ENCODE measurements around the gene ALDH7A1.

ALDH7A1 gene

GRCh38 chr5:126597156-126597555 lies 2.1 kb upstream of the ALDH7A1 start:
- POLR2A ChIA-PET = no interaction called here
- H3K27ac ChIP-seq (ENCODE audit: insufficient read depth in 1 of 2, low read depth in 1 of 2, low read length in 2 of 2, poor library complexity in 1 of 2, severe bottlenecking in 2 of 2) = no peak overlapping the region
- H3K4me1 ChIP-seq (ENCODE audit: control extremely low read depth in 1 of 4, control insufficient read depth in 4 of 4, insufficient read depth in 4 of 4, low read length in 3 of 4) = peaks cover 3 to 20% (median 15%) of the 10 kb centered on the region in 4 experiments
- no peak for DNase-seq
- H3K36me3 ChIP-seq (ENCODE audit: control insufficient read depth in 4 of 4, insufficient read depth in 4 of 4, low read length in 3 of 4) = no peaks in the 10 kb centered on the region
- no peak overlapping the region for H3K4me3 ChIP-seq (ENCODE audit: control insufficient read depth in 1 of 7, extremely low read depth in 1 of 7, insufficient read depth in 4 of 7, low read depth in 2 of 7, low read length in 6 of 7)
- H3K9me3 ChIP-seq (ENCODE audit: control extremely low read depth in 1 of 5, control insufficient read depth in 4 of 5, insufficient read depth in 2 of 5, low read depth in 1 of 5, low read length in 4 of 5) = no peaks in the 10 kb centered on the region
- WGBS (ENCODE audit: insufficient coverage) = 100% methylated on average over 1 of the region's 4 CpGs
- no peaks in the 10 kb centered on the region for H3K27me3 ChIP-seq (replicated peaks in 2 of 5; ENCODE audit: control insufficient read depth in 4 of 5, insufficient read depth in 5 of 5, low read length in 4 of 5)
- CTCF ChIA-PET = no interaction called here

- ChIA-PET POLR2A (no interaction called here), CTCF (interaction anchor here (0.6 to 1.1 kb wide), 4 partner anchors 10 to 234 kb away, joined by 3 to 4 read pairs (median 4); no protein-coding TSS in a partner anchor)
- Histone ChIP-seq H3K27me3 (replicated peaks in 2 of 5; ENCODE audit: control insufficient read depth in 4 of 5, insufficient read depth in 5 of 5, low read length in 4 of 5) (no peaks in the 10 kb centered on the region), H3K4me1 (ENCODE audit: control extremely low read depth in 1 of 4, control insufficient read depth in 4 of 4, insufficient read depth in 4 of 4, low read length in 3 of 4) (peaks cover 3 to 12% (median 6%) of the 10 kb centered on the region in 4 experiments), H3K27ac (ENCODE audit: insufficient read depth in 1 of 2, low read depth in 1 of 2, low read length in 2 of 2, poor library complexity in 1 of 2, severe bottlenecking in 2 of 2) (no peak overlapping the region), H3K36me3 (ENCODE audit: control insufficient read depth in 4 of 4, insufficient read depth in 4 of 4, low read length in 3 of 4) (no peaks in the 10 kb centered on the region), H3K9me3 (ENCODE audit: control extremely low read depth in 1 of 5, control insufficient read depth in 4 of 5, insufficient read depth in 2 of 5, low read depth in 1 of 5, low read length in 4 of 5) (no peaks in the 10 kb centered on the region), H3K4me3 (ENCODE audit: control insufficient read depth in 1 of 7, extremely low read depth in 1 of 7, insufficient read depth in 4 of 7, low read depth in 2 of 7, low read length in 6 of 7) (peak overlapping the region; percentile 65 to 88 (median 83))
- 66% methylated on average over 15 of the region's 22 CpGs for WGBS (ENCODE audit: insufficient coverage)
- no peak for DNase-seq
Measured at GRCh38 chr5:126595486-126596083, 566 bp upstream of the ALDH7A1 start.

- ChIA-PET POLR2A (no interaction called here), CTCF (no interaction called here)
- peaks cover 3 to 10% (median 6%) of the 10 kb centered on the region in 4 experiments for H3K4me1 ChIP-seq (ENCODE audit: control extremely low read depth in 1 of 4, control insufficient read depth in 4 of 4, insufficient read depth in 4 of 4, low read length in 3 of 4)
- no peaks in the 10 kb centered on the region for H3K27me3 ChIP-seq (replicated peaks in 2 of 5; ENCODE audit: control insufficient read depth in 4 of 5, insufficient read depth in 5 of 5, low read length in 4 of 5)
- no peak overlapping the region for H3K27ac ChIP-seq (ENCODE audit: insufficient read depth in 1 of 2, low read depth in 1 of 2, low read length in 2 of 2, poor library complexity in 1 of 2, severe bottlenecking in 2 of 2)
- peaks cover 0 to 4% (median 0%) of the 10 kb centered on the region in 4 experiments for H3K36me3 ChIP-seq (ENCODE audit: control insufficient read depth in 4 of 4, insufficient read depth in 4 of 4, low read length in 3 of 4)
- 100% methylated on average over 1 of the region's 1 CpG for WGBS (ENCODE audit: insufficient coverage)
- DNase-seq = no peak
- H3K4me3 ChIP-seq (ENCODE audit: control insufficient read depth in 1 of 7, extremely low read depth in 1 of 7, insufficient read depth in 4 of 7, low read depth in 2 of 7, low read length in 6 of 7) = no peak overlapping the region
- no peaks in the 10 kb centered on the region for H3K9me3 ChIP-seq (ENCODE audit: control extremely low read depth in 1 of 5, control insufficient read depth in 4 of 5, insufficient read depth in 2 of 5, low read depth in 1 of 5, low read length in 4 of 5)
Measured at GRCh38 chr5:126591549-126591948, 3.5 kb downstream of the ALDH7A1 start.

GRCh38 chr5:126589536-126590297 lies 5.3 kb downstream of the ALDH7A1 start:
- H3K36me3 ChIP-seq (ENCODE audit: control insufficient read depth in 4 of 4, insufficient read depth in 4 of 4, low read length in 3 of 4) = peaks cover 0 to 7% (median 0%) of the 10 kb centered on the region in 4 experiments
- WGBS (ENCODE audit: insufficient coverage) = 96% methylated on average over 25 of the region's 28 CpGs
- DNase-seq = no peak
- H3K4me1 ChIP-seq (ENCODE audit: control extremely low read depth in 1 of 4, control insufficient read depth in 4 of 4, insufficient read depth in 4 of 4, low read length in 3 of 4) = peaks cover 2 to 8% (median 3%) of the 10 kb centered on the region in 4 experiments
- H3K4me3 ChIP-seq (ENCODE audit: control insufficient read depth in 1 of 7, extremely low read depth in 1 of 7, insufficient read depth in 4 of 7, low read depth in 2 of 7, low read length in 6 of 7) = no peak overlapping the region
- H3K27me3 ChIP-seq (replicated peaks in 2 of 5; ENCODE audit: control insufficient read depth in 4 of 5, insufficient read depth in 5 of 5, low read length in 4 of 5) = no peaks in the 10 kb centered on the region
- ChIA-PET CTCF (no interaction called here), POLR2A (no interaction called here)
- no peaks in the 10 kb centered on the region for H3K9me3 ChIP-seq (ENCODE audit: control extremely low read depth in 1 of 5, control insufficient read depth in 4 of 5, insufficient read depth in 2 of 5, low read depth in 1 of 5, low read length in 4 of 5)
- no peak overlapping the region for H3K27ac ChIP-seq (ENCODE audit: insufficient read depth in 1 of 2, low read depth in 1 of 2, low read length in 2 of 2, poor library complexity in 1 of 2, severe bottlenecking in 2 of 2)

GRCh38 chr5:126587551-126588390 lies 7.2 kb downstream of the ALDH7A1 start:
- Histone ChIP-seq H3K4me1 (ENCODE audit: control extremely low read depth in 1 of 4, control insufficient read depth in 4 of 4, insufficient read depth in 4 of 4, low read length in 3 of 4) (no peaks in the 10 kb centered on the region), H3K27ac (ENCODE audit: insufficient read depth in 1 of 2, low read depth in 1 of 2, low read length in 2 of 2, poor library complexity in 1 of 2, severe bottlenecking in 2 of 2) (no peak overlapping the region), H3K27me3 (replicated peaks in 2 of 5; ENCODE audit: control insufficient read depth in 4 of 5, insufficient read depth in 5 of 5, low read length in 4 of 5) (no peaks in the 10 kb centered on the region), H3K9me3 (ENCODE audit: control extremely low read depth in 1 of 5, control insufficient read depth in 4 of 5, insufficient read depth in 2 of 5, low read depth in 1 of 5, low read length in 4 of 5) (no peaks in the 10 kb centered on the region), H3K36me3 (ENCODE audit: control insufficient read depth in 4 of 4, insufficient read depth in 4 of 4, low read length in 3 of 4) (peaks cover 0 to 7% (median 0%) of the 10 kb centered on the region in 4 experiments), H3K4me3 (ENCODE audit: control insufficient read depth in 1 of 7, extremely low read depth in 1 of 7, insufficient read depth in 4 of 7, low read depth in 2 of 7, low read length in 6 of 7) (no peak overlapping the region)
- ChIA-PET CTCF (interaction anchor here (2.3 kb wide), 1 partner anchor 250 kb away, joined by 6 read pairs; no protein-coding TSS in a partner anchor), POLR2A (no interaction called here)
- no peak for DNase-seq
- 95% methylated on average over 6 of the region's 9 CpGs for WGBS (ENCODE audit: insufficient coverage)

GRCh38 chr5:126583761-126584160 lies 11.3 kb downstream of the ALDH7A1 start:
- POLR2A ChIA-PET = no interaction called here
- no peak for DNase-seq
- WGBS (ENCODE audit: insufficient coverage) = no CpG with 5 or more reads among the region's 3 CpGs
- CTCF ChIA-PET = no interaction called here
- Histone ChIP-seq H3K36me3 (ENCODE audit: control insufficient read depth in 4 of 4, insufficient read depth in 4 of 4, low read length in 3 of 4) (peaks cover 0 to 7% (median 3%) of the 10 kb centered on the region in 4 experiments), H3K4me1 (ENCODE audit: control extremely low read depth in 1 of 4, control insufficient read depth in 4 of 4, insufficient read depth in 4 of 4, low read length in 3 of 4) (no peaks in the 10 kb centered on the region), H3K9me3 (ENCODE audit: control extremely low read depth in 1 of 5, control insufficient read depth in 4 of 5, insufficient read depth in 2 of 5, low read depth in 1 of 5, low read length in 4 of 5) (no peaks in the 10 kb centered on the region), H3K4me3 (ENCODE audit: control insufficient read depth in 1 of 7, extremely low read depth in 1 of 7, insufficient read depth in 4 of 7, low read depth in 2 of 7, low read length in 6 of 7) (no peak overlapping the region), H3K27ac (ENCODE audit: insufficient read depth in 1 of 2, low read depth in 1 of 2, low read length in 2 of 2, poor library complexity in 1 of 2, severe bottlenecking in 2 of 2) (no peak overlapping the region), H3K27me3 (replicated peaks in 2 of 5; ENCODE audit: control insufficient read depth in 4 of 5, insufficient read depth in 5 of 5, low read length in 4 of 5) (no peaks in the 10 kb centered on the region)

Measured in common myeloid progenitor, CD34-positive (primary cell).